ENCODE results near the gene FETUB. TPM values are rescaled to one million over a fixed set of nuclear protein-coding genes. Genes with fewer than 3 reads are reported as not detected.

The FETUB gene
- total and polyA plus RNA-seq, 2 donors (not counting 1 experiment from before 2014, with no cell fraction given), result not detected

DNA sequence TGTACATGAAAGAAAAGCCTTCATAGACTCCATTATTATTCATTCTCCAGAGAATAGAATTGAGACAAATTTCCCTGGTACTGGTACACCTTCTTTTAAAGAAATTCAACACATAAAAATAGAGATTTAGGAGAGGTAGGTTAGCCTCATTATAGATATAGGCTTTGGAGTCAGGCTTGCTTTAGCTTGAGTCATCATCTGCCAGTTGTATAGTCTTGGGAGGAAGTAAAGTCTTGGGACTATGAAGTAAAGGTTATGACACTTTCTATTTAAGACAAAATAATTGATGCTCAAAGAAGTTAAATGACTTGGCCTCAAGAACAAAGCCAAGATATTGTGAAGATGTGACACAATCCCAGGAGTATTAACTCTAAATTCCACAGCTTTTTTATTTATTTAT is 30.0 kb downstream of the FETUB start:
- no peak overlapping the region for H2AFZ ChIP-seq (ENCODE audit: insufficient read depth, low read depth, low read length, poor library complexity, severe bottlenecking)
- no peaks in the 10 kb centered on the region for H3K9me3 ChIP-seq (ENCODE audit: control extremely low read depth in 1 of 3, control insufficient read depth in 2 of 3, insufficient read depth in 1 of 3, low read length in 2 of 3)
- Mint-ChIP-seq H3K4me3 (no peak overlapping the region), H3K27me3 (peaks cover 27% of the 10 kb centered on the region), H3K27ac (no peak overlapping the region), H3K9me3 (ENCODE audit: insufficient read depth) (no peaks in the 10 kb centered on the region), H3K4me1 (no peaks in the 10 kb centered on the region)
- CTCF ChIA-PET, result interaction anchor here (0.6 kb wide), 1 partner anchor 13 kb away, joined by 3 read pairs; no protein-coding TSS in a partner anchor
- no peaks in the 10 kb centered on the region for H3K4me1 ChIP-seq (ENCODE audit: control insufficient read depth in 2 of 2, insufficient read depth in 2 of 2, low read length in 2 of 2)
- intact Hi-C loops (cut with micrococcal nuclease), result no loop called here
- ATAC-seq (ENCODE audit: low read depth) (no peak), DNase-seq (no peak)
- H3K4me3 ChIP-seq (ENCODE audit: control extremely low read depth in 1 of 5, extremely low read depth in 1 of 5, insufficient read depth in 1 of 5, low read depth in 2 of 5, low read length in 4 of 5), result no peak overlapping the region
- no peak overlapping the region for H3K27ac ChIP-seq (ENCODE audit: low read length in 2 of 2)
- POLR2A ChIA-PET, result no interaction called here
- peaks cover 0 to 11% (median 5%) of the 10 kb centered on the region in 4 experiments for H3K27me3 ChIP-seq (replicated peaks in 1 of 4; ENCODE audit: control extremely low read depth in 1 of 4, control insufficient read depth in 3 of 4, insufficient read depth in 4 of 4, low read length in 3 of 4)
- H3K9ac ChIP-seq (ENCODE audit: low read length), result no peak overlapping the region
- no peaks in the 10 kb centered on the region for H3K36me3 ChIP-seq (replicated peaks in 1 of 2; ENCODE audit: control extremely low read depth in 1 of 2, control insufficient read depth in 1 of 2, extremely low read depth in 1 of 2, insufficient read depth in 2 of 2, low read length in 1 of 2)
- H4K20me1 ChIP-seq (ENCODE audit: control insufficient read depth, insufficient read depth, low read length, poor library complexity, severe bottlenecking), result no peaks in the 10 kb centered on the region
- H3K4me2 ChIP-seq (replicated peaks; ENCODE audit: low read depth, low read length, poor library complexity, severe bottlenecking), result no peak overlapping the region
- TF ChIP-seq EZH2 (IDR thresholded peaks at IDR 0.05; ENCODE audit: borderline replicate concordance, insufficient read depth, low read depth, low read length, poor library complexity, severe bottlenecking), result no peak
- TF ChIP-seq, protein P1, sequence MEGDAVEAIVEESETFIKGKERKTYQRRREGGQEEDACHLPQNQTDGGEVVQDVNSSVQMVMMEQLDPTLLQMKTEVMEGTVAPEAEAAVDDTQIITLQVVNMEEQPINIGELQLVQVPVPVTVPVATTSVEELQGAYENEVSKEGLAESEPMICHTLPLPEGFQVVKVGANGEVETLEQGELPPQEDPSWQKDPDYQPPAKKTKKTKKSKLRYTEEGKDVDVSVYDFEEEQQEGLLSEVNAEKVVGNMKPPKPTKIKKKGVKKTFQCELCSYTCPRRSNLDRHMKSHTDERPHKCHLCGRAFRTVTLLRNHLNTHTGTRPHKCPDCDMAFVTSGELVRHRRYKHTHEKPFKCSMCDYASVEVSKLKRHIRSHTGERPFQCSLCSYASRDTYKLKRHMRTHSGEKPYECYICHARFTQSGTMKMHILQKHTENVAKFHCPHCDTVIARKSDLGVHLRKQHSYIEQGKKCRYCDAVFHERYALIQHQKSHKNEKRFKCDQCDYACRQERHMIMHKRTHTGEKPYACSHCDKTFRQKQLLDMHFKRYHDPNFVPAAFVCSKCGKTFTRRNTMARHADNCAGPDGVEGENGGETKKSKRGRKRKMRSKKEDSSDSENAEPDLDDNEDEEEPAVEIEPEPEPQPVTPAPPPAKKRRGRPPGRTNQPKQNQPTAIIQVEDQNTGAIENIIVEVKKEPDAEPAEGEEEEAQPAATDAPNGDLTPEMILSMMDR (IDR thresholded peaks at IDR 0.05), result no peak
- H3K79me2 ChIP-seq (ENCODE audit: control insufficient read depth, insufficient read depth, low read length), result no peaks in the 10 kb centered on the region

DNA sequence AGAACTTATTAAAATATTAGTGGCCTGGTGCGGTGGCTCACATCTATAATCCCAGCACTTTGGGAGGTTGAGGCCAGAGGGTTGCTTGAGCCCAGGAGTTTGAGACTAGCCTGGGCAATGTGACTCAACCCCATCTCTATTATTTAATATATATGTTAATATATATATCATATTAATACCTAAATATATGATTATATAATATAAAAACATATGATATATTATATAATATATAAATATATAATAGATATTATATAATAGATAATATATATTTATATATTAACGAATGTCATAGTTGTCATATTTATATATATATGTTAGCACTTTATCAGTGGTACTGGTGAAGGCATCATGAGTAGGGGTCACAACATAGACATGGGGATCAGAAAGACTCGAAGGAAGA is 30.9 kb downstream of the FETUB start:
- no peak overlapping the region for H3K9ac ChIP-seq (ENCODE audit: low read length)
- no peaks in the 10 kb centered on the region for H3K4me1 ChIP-seq (ENCODE audit: control insufficient read depth in 2 of 2, insufficient read depth in 2 of 2, low read length in 2 of 2)
- intact Hi-C loops (cut with micrococcal nuclease), result no loop called here
- no peaks in the 10 kb centered on the region for H3K79me2 ChIP-seq (ENCODE audit: control insufficient read depth, insufficient read depth, low read length)
- no peak overlapping the region for H3K27ac Mint-ChIP-seq
- TF ChIP-seq, protein P1 (IDR thresholded peaks at IDR 0.05), result no peak
- no peak for TF ChIP-seq EZH2 (IDR thresholded peaks at IDR 0.05; ENCODE audit: borderline replicate concordance, insufficient read depth, low read depth, low read length, poor library complexity, severe bottlenecking)
- no peaks in the 10 kb centered on the region for H3K9me3 ChIP-seq (ENCODE audit: control extremely low read depth in 1 of 3, control insufficient read depth in 2 of 3, insufficient read depth in 1 of 3, low read length in 2 of 3)
- ATAC-seq (ENCODE audit: low read depth) (no peak), DNase-seq (no peak)
- no peak overlapping the region for H3K27ac ChIP-seq (ENCODE audit: low read length in 2 of 2)
- H3K27me3 Mint-ChIP-seq, result peaks cover 23% of the 10 kb centered on the region
- POLR2A ChIA-PET, result no interaction called here
- H4K20me1 ChIP-seq (ENCODE audit: control insufficient read depth, insufficient read depth, low read length, poor library complexity, severe bottlenecking), result no peaks in the 10 kb centered on the region
- H3K9me3 Mint-ChIP-seq (ENCODE audit: insufficient read depth), result no peaks in the 10 kb centered on the region
- WGBS (ENCODE audit: insufficient coverage), result 100% methylated on average over 1 of the region's 3 CpGs
- no peak overlapping the region for H3K4me3 Mint-ChIP-seq
- no peak overlapping the region for H2AFZ ChIP-seq (ENCODE audit: insufficient read depth, low read depth, low read length, poor library complexity, severe bottlenecking)
- H3K4me1 Mint-ChIP-seq, result no peaks in the 10 kb centered on the region
- CTCF ChIA-PET, result no interaction called here
- H3K4me3 ChIP-seq (ENCODE audit: control extremely low read depth in 1 of 5, extremely low read depth in 1 of 5, insufficient read depth in 1 of 5, low read depth in 2 of 5, low read length in 4 of 5), result no peak overlapping the region
- H3K27me3 ChIP-seq (replicated peaks in 1 of 4; ENCODE audit: control extremely low read depth in 1 of 4, control insufficient read depth in 3 of 4, insufficient read depth in 4 of 4, low read length in 3 of 4), result peaks cover 0 to 12% (median 4%) of the 10 kb centered on the region in 4 experiments
- no peak overlapping the region for H3K4me2 ChIP-seq (replicated peaks; ENCODE audit: low read depth, low read length, poor library complexity, severe bottlenecking)
- no peaks in the 10 kb centered on the region for H3K36me3 ChIP-seq (replicated peaks in 1 of 2; ENCODE audit: control extremely low read depth in 1 of 2, control insufficient read depth in 1 of 2, extremely low read depth in 1 of 2, insufficient read depth in 2 of 2, low read length in 1 of 2)
